Neural cell (in vitro differentiated cells): ENCODE data around the gene HNRNPR. TPM values are rescaled to one million over a fixed set of nuclear protein-coding genes. Genes with fewer than 3 reads are reported as not detected.

Experiments used
- H2AFZ ChIP-seq: fragments of 200-600, 300-800 bp; sonication (generic), shearing (Covaris generic); 2 replicates; pipeline ENCODE4 v1.6.0; 2014; ENCODE audit warnings: low read depth, mild to moderate bottlenecking, antibody characterized with exemption, low read length, moderate library complexity
- H3F3A ChIP-seq: fragments of 200-600 bp; shearing (Covaris generic); 2 replicates; pipeline ENCODE4 v1.6.1; 2016; ENCODE audit warnings: mild to moderate bottlenecking, moderate library complexity, mixed read lengths, antibody characterized with exemption, low read length; ENCODE audit not compliant: insufficient read depth, poor library complexity, severe bottlenecking
- H3K27ac ChIP-seq: fragments of 200-600, 300-800 bp; sonication (generic), shearing (Covaris generic); 2 replicates; pipeline ENCODE4 v1.5.1; 2014; ENCODE audit warnings: mild to moderate bottlenecking, low read length, moderate library complexity
- H3K27me3 ChIP-seq: fragments of 300-800, 200-600 bp; sonication (generic), shearing (Covaris generic); 2 replicates; pipeline ENCODE4 v1.6.0; 2014; ENCODE audit warnings: mild to moderate bottlenecking, low read depth, low read length, moderate library complexity; ENCODE audit not compliant: insufficient read depth
- H3K36me3 ChIP-seq: fragments of 300-800, 200-600 bp; sonication (generic), shearing (Covaris generic); 2 replicates; pipeline ENCODE4 v1.5.1; 2014; ENCODE audit warnings: mild to moderate bottlenecking, antibody characterized with exemption, low read length, moderate library complexity; ENCODE audit not compliant: insufficient read depth
- H3K4me2 ChIP-seq: fragments of 300-800, 200-600 bp; sonication (generic), shearing (Covaris generic); 2 replicates; pipeline ENCODE4 v1.6.0; 2014; ENCODE audit warnings: mild to moderate bottlenecking, low read length
- H3K4me3 ChIP-seq: fragments of 300-800, 200-600 bp; sonication (generic), shearing (Covaris generic); 2 replicates; pipeline ENCODE4 v1.5.1; 2014; ENCODE audit warnings: mild to moderate bottlenecking, low read length, moderate library complexity
- H3K79me2 ChIP-seq: fragments of 200-600 bp; shearing (Covaris generic); replicated peaks from 2 replicates; pipeline ENCODE4 v1.6.0; 2014; ENCODE audit warnings: mild to moderate bottlenecking, low read length, moderate library complexity; ENCODE audit not compliant: insufficient read depth
- H3K9ac ChIP-seq: fragments of 300-800, 200-600 bp; sonication (generic), shearing (Covaris generic); 2 replicates; pipeline ENCODE4 v1.6.1; 2016; ENCODE audit warnings: mild to moderate bottlenecking, low read length, mixed read lengths
- H3K9me2 ChIP-seq: fragments of 200-600 bp; shearing (Covaris generic); 2 replicates; pipeline ENCODE4 v1.6.1; 2016; ENCODE audit warnings: mild to moderate bottlenecking, low read length, mixed read lengths; ENCODE audit not compliant: insufficient read depth
- H3K9me3 ChIP-seq: fragments of 200-600, 300-800 bp; sonication (generic), shearing (Covaris generic); 2 replicates; pipeline ENCODE4 v1.6.1; 2016; ENCODE audit warnings: mild to moderate bottlenecking, mixed run types, low read length, moderate library complexity, mixed read lengths
- H4K20me1 ChIP-seq: fragments of 200-600 bp; shearing (Covaris generic); 2 replicates; pipeline ENCODE4 v1.6.1; 2016; ENCODE audit warnings: mild to moderate bottlenecking, mixed run types; ENCODE audit not compliant: insufficient read depth
- EP300 ChIP-seq: fragments of 450-650 bp; conservative IDR thresholded peaks from 2 replicates; pipeline ENCODE4 v1.6.1; 2014; ENCODE audit warnings: antibody characterized with exemption, mild to moderate bottlenecking, moderate library complexity; ENCODE audit not compliant: poor library complexity, severe bottlenecking
- EZH2 ChIP-seq: fragments of 200-600, 300-800 bp; shearing (Covaris generic), sonication (generic); IDR thresholded peaks from 2 replicates; pipeline ENCODE4 v1.6.1; 2014; ENCODE audit warnings: antibody characterized with exemption, low read length, borderline replicate concordance, mild to moderate bottlenecking; ENCODE audit not compliant: insufficient read depth, poor library complexity, severe bottlenecking
- MXI1 ChIP-seq: fragments of 450-650 bp; conservative IDR thresholded peaks from 2 replicates; pipeline ENCODE4 v1.6.1; 2014; ENCODE audit warnings: antibody characterized with exemption, mild to moderate bottlenecking; ENCODE audit not compliant: poor library complexity, severe bottlenecking
- POLR2AphosphoS5 ChIP-seq: IDR thresholded peaks from 2 replicates; pipeline ENCODE4 v1.6.1; 2012
- RAD21 ChIP-seq: fragments of 450-650 bp; conservative IDR thresholded peaks from 2 replicates; pipeline ENCODE4 v1.6.1; 2014; ENCODE audit warnings: antibody characterized with exemption, mild to moderate bottlenecking, moderate library complexity
- SMC3 ChIP-seq: fragments of 450-650 bp; conservative IDR thresholded peaks from 2 replicates; pipeline ENCODE4 v1.6.1; 2014; ENCODE audit warnings: antibody characterized with exemption, mild to moderate bottlenecking, moderate library complexity; ENCODE audit not compliant: poor library complexity
- TAF1 ChIP-seq: IDR thresholded peaks from 2 replicates; pipeline ENCODE4 v1.6.1; 2012; ENCODE audit warnings: low read depth
- polyA plus RNA-seq: library from polyadenylated mRNA; depleted of rRNA; stranded (reverse); fragments of >200 nt; gene quantifications from 2 replicates; pipeline ENCODE4 v1.2.3, GENCODE V29; 2014
- TF ChIP-seq, protein P1 (sequence below): fragments of 450-650 bp; IDR thresholded peaks from 2 replicates; pipeline ENCODE4 v1.5.1; 2014; ENCODE audit warnings: antibody characterized with exemption, mild to moderate bottlenecking, moderate library complexity; ENCODE audit not compliant: poor library complexity, severe bottlenecking
- TF ChIP-seq, protein P2 (sequence below): IDR thresholded peaks from 2 replicates; pipeline ENCODE4 v1.6.1; 2012; ENCODE audit warnings: borderline replicate concordance

Gene HNRNPR
- polyA plus RNA-seq, 1 donor from 2014 or later = 345 TPM

DNA sequence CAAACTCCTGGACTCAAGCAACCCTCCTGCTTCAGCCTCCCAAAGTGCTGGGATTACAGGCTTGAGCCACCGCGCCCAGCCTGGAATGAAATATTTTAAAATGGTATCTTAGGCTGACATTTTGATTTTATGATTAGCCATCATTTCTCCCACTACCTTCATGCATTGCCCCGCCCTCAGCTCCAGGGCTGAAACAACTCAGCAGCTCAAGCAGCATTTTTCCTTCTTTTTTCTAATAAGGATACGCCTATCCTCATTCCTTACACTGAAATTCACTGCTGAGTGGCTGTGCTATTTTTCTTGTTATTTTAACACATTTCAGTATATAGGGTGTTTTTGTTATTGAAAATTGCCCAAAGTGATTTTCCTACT, 70.0 kb downstream of the HNRNPR start:
- no peak for TF ChIP-seq RAD21
- TF ChIP-seq MXI1 = no peak
- no peak for TF ChIP-seq EP300
- no peak for TF ChIP-seq SMC3
- no peak for TF ChIP-seq POLR2AphosphoS5
- TF ChIP-seq TAF1 = no peak
- no peaks in the 10 kb centered on the region for H3K9me2 ChIP-seq
- H3K9ac ChIP-seq = no peak overlapping the region
- no peak overlapping the region for H3K4me3 ChIP-seq
- no peaks in the 10 kb centered on the region for H3F3A ChIP-seq
- no peaks in the 10 kb centered on the region for H3K79me2 ChIP-seq
- no peaks in the 10 kb centered on the region for H3K9me3 ChIP-seq
- H3K27ac ChIP-seq = no peak overlapping the region
- H4K20me1 ChIP-seq = no peaks in the 10 kb centered on the region
- H3K27me3 ChIP-seq = no peaks in the 10 kb centered on the region
- no peaks in the 10 kb centered on the region for H3K36me3 ChIP-seq
- H2AFZ ChIP-seq = no peak overlapping the region
- no peak overlapping the region for H3K4me2 ChIP-seq

DNA sequence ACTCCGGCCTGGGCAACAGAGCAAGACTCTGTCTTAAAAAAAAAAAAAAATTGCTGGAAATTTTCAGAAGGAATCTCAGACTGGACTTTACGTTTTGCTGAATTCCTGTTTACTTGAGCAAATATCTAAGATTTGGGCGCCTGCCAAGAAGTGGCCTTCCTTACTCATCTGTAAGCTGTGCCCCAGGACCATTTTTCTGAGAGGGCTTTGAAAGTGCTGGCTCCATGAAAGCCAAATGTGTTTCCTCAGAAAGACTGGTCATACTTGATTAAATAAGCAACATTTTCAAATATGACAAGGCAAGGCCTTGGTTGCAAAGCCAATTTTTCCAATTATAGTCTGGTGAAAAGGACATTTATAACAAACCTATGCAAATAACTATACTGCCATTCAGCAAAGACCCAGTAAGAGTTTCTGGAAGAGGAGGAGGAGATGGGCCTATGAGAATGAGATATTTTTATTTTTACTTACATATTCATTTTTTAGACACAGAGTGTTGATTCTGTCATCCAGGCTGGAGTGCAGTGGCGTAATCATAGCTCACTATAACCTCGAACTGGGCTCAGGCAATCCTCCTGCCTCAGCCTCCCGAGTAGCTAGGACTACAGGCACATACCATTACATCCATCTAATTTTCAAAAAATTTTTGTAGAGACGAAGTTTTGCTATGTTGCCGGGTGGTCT, 70.5 kb downstream of the HNRNPR start:
- Histone ChIP-seq H3K27ac (no peak overlapping the region), H3K36me3 (no peaks in the 10 kb centered on the region), H3K9me2 (no peaks in the 10 kb centered on the region), H3K9ac (no peak overlapping the region), H3K27me3 (no peaks in the 10 kb centered on the region), H3K9me3 (no peaks in the 10 kb centered on the region), H3K4me3 (no peak overlapping the region), H3K4me2 (no peak overlapping the region), H3F3A (no peaks in the 10 kb centered on the region), H3K79me2 (no peaks in the 10 kb centered on the region), H2AFZ (no peak overlapping the region), H4K20me1 (no peaks in the 10 kb centered on the region)
- TF ChIP-seq, protein P1, sequence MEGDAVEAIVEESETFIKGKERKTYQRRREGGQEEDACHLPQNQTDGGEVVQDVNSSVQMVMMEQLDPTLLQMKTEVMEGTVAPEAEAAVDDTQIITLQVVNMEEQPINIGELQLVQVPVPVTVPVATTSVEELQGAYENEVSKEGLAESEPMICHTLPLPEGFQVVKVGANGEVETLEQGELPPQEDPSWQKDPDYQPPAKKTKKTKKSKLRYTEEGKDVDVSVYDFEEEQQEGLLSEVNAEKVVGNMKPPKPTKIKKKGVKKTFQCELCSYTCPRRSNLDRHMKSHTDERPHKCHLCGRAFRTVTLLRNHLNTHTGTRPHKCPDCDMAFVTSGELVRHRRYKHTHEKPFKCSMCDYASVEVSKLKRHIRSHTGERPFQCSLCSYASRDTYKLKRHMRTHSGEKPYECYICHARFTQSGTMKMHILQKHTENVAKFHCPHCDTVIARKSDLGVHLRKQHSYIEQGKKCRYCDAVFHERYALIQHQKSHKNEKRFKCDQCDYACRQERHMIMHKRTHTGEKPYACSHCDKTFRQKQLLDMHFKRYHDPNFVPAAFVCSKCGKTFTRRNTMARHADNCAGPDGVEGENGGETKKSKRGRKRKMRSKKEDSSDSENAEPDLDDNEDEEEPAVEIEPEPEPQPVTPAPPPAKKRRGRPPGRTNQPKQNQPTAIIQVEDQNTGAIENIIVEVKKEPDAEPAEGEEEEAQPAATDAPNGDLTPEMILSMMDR = no peak
- no peak for TF ChIP-seq POLR2AphosphoS5
- TF ChIP-seq SMC3 = no peak
- no peak for TF ChIP-seq TAF1
- TF ChIP-seq EZH2 = no peak
- TF ChIP-seq RAD21 = no peak
- TF ChIP-seq, protein P2, sequence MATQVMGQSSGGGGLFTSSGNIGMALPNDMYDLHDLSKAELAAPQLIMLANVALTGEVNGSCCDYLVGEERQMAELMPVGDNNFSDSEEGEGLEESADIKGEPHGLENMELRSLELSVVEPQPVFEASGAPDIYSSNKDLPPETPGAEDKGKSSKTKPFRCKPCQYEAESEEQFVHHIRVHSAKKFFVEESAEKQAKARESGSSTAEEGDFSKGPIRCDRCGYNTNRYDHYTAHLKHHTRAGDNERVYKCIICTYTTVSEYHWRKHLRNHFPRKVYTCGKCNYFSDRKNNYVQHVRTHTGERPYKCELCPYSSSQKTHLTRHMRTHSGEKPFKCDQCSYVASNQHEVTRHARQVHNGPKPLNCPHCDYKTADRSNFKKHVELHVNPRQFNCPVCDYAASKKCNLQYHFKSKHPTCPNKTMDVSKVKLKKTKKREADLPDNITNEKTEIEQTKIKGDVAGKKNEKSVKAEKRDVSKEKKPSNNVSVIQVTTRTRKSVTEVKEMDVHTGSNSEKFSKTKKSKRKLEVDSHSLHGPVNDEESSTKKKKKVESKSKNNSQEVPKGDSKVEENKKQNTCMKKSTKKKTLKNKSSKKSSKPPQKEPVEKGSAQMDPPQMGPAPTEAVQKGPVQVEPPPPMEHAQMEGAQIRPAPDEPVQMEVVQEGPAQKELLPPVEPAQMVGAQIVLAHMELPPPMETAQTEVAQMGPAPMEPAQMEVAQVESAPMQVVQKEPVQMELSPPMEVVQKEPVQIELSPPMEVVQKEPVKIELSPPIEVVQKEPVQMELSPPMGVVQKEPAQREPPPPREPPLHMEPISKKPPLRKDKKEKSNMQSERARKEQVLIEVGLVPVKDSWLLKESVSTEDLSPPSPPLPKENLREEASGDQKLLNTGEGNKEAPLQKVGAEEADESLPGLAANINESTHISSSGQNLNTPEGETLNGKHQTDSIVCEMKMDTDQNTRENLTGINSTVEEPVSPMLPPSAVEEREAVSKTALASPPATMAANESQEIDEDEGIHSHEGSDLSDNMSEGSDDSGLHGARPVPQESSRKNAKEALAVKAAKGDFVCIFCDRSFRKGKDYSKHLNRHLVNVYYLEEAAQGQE = no peak
